Subcutaneous adipose tissue (tissue), 4 donors: ENCODE results near the gene TBX2. TPM values are rescaled to one million over a fixed set of nuclear protein-coding genes. Genes with fewer than 3 reads are reported as not detected.

Source experiments
- total RNA-seq, 4 donors: library from RNA; depleted of rRNA; stranded (reverse); fragments of >200 nt; gene quantifications; one replicate each; pipeline ENCODE4 v1.1.0, GENCODE V29; 2016
- TF ChIP-seq, protein P1 (sequence below): fragments of 450-650 bp; IDR thresholded peaks from one replicate; pipeline ENCODE4 v1.5.1; 2016; ENCODE audit warnings: low read depth, mild to moderate bottlenecking, control low read depth, antibody characterized with exemption, moderate library complexity

Gene TBX2
- total RNA-seq, result 10 to 100 TPM in 1 of 4 donors, 1 to 10 TPM in 3; 2.5 to 16.2 (median 4.1) TPM

DNA sequence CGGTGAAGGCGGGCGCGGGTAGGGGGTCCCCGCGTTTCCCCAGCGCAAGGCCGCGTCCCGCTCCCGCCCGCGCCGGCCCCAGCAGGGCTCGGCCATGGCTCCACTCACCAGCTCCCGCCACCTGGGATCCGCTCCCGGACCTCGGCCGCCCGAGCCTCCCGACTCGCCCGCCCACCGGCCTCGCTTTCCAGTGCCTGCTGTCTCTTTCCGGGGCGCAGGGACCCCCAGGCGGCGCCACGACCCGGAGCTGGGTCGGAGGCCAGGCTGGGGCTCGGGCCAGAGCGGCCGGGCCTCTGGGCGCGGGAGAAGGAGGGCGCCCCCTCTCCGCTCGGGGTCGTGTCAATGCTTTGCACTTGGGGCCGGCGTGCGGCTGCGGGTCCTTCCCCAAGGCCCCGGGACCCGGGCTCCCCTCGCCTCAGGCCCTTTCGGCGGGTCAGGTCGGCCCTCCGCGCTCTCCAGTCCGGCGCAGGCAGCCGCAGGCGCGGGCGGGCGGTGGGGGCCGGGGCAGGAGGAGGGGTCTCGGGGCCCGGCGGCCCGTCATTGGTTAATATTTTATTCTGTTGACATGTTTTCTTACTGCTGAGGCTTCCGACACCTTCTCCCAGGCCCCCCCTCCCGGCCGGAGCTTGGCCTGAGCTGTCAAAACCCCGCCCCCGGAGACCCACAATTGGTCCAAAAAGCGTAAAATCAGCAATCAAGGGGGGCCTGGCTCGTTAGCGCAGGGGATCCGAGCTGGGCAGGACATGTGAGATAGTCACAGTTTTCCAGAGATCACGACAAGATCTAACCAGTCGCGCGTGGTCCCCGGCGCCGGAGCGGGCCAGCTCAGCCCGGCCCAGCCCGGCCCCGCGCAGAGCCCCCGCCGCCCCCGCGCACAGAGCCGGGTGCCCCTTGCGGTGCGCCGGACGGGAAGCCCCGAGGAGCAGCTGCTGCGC is at the start of gene TBX2:
Gene TBX2 (plus strand): TSS at position 713 of the 935 bp plus-strand sequence. CDS start 334 bp downstream, outside the sequence.
- TF ChIP-seq, protein P1, sequence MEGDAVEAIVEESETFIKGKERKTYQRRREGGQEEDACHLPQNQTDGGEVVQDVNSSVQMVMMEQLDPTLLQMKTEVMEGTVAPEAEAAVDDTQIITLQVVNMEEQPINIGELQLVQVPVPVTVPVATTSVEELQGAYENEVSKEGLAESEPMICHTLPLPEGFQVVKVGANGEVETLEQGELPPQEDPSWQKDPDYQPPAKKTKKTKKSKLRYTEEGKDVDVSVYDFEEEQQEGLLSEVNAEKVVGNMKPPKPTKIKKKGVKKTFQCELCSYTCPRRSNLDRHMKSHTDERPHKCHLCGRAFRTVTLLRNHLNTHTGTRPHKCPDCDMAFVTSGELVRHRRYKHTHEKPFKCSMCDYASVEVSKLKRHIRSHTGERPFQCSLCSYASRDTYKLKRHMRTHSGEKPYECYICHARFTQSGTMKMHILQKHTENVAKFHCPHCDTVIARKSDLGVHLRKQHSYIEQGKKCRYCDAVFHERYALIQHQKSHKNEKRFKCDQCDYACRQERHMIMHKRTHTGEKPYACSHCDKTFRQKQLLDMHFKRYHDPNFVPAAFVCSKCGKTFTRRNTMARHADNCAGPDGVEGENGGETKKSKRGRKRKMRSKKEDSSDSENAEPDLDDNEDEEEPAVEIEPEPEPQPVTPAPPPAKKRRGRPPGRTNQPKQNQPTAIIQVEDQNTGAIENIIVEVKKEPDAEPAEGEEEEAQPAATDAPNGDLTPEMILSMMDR, result peak; percentile 44

DNA sequence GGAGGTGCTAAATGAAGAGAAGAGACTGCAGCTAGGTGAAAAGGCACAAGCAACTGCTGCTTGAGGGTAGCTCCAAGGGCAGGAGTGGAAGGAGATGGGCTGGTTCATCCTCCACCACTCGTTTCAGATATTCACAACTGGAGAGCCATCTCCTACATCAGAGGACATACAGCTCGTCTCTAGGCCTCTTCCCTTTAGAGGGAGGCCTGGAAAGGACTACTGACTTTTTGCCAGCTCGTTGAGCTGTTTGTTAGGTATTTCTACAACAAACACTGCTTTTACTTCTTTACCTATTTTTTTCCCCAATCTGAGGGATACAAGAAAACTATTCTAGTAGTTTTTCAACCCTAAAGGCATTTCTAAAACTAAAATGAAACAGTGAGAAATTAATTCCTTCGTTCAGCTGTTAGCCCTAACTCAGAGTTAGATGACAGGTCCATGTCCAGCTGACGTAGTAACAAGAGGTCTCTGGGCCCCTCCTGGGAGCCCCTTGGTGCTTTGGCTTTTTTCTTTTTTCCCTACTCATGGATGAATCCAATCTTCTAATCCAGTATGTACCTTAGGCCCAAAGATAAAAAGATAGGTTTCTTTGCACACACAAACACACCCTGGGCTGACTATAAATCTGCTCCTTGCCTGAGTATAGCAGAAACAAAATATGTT is 47.8 kb upstream of the TBX2 start:
- TF ChIP-seq, protein P1, result no peak

DNA sequence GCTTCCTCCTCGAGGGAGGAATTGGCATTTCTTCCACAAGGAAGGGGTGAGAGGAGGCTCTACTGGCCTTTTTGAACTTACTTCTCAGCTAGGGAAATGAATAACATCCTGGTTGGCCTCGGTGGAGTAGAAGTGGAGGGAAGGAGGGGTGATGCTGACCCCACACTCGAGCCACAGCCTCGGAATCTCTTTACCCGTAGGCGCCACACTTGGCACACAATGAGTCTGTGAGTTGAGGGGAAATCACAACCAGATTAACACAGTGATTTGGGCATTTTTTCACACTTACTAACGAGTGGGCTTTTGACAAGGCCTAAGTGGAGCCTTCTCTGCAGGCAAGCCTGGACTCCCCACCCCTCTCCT is 47.3 kb upstream of the TBX2 start:
- TF ChIP-seq, protein P1, result no peak

DNA sequence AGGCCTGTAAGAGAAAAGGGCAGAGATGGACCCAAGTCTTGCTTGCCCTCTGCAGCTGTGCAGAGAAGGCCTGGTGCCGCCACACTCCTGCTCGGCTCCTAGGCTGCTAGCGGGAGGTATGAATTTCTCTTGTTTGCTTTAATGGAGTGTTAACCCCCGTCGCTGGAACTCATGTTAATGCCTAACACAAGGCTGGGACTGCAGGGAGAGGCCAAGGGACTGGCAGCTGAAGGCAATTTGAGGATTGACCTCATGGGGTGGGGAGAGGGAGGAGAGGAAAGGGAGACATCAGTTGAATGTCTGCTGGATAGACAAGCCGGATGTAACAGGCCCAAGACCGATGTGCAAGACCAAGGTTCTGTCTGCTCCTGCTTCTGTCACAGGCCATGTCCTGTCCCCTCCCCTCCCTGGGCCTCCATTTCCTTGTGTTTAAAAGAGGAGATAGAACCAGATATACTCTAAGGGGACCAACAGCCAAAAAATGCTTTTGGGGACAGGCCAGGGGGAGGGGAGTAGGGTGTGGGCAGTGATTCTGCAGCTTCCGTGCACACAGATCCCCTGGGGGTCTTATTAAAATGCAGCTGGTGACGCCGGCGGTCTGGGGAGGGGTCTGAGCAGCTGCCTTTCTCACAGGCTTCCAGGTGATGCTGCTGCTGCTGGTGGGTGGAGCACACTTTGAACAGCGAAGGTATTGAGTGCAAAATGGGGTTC is 46.7 kb upstream of the TBX2 start:
- TF ChIP-seq, protein P1, result no peak

DNA sequence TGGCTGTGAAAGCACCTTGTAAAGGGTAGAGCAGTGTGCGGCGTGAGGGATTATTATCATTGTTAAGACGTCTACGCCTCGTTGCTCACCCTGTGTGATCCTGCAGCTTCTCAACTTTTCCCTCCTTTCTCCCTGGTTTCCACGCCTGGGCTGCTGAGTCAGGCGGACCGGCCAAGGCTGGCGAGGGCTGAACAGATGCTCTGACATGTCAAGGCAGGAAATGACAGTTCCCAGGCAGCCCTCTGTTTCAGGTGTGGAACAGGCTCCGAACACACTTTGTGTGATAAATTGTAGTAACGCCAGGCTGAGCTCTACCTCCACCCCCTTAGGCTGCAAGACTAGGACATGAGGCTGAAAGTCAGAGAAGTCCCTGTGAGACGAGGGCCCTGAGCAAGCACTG is 46.0 kb upstream of the TBX2 start:
- TF ChIP-seq, protein P1, result no peak

DNA sequence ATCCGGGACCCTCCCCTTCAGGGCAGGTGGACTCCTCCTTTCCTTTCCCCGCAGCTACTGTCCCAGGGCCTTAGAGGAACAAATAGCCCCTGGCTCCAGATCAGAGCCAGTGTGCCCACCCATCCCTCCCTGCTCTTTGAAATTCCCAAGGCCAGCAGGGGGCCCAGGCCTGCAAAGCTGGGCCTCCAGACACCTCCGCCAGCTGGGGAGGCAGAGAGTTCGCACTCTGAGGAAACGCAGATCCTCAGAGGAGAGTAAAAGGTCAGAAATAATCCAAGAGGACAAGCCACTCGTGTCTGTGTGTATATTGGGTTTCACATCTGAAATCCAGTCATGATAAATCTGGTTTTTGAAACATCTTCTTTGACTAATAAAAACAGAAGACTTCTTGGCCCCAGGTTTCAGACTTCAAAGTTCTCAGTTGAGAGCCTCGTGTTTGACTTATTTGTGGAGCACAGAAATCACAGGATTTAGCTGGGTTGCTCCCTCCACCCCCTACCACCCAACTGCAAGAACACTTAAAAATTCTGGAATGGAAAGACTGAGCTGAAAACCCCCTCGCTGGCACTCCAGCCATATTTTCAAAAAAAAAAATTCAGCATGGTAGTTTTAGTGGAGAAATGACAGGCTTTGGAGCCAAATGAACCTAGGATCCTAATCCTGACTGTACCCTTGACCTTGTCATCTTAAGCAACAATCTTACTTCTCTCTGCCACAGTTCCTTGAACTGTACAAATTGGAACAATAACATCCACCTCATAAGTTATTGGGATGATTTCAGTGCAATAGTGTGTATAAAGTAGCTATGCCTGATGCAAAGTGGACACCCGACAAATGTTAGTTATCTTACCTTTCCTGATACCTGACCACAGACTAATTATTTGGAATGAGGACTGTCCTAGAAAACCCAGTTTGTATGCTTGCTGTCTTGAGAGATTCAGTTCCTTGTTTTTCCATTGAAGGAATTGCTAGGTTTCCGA is 44.5 kb upstream of the TBX2 start:
- TF ChIP-seq, protein P1, result no peak
